Measurements from ENCODE around the gene KIF2A.
"Not testable (repeated sequence)": the region's sequence is repeated elsewhere in the genome, so short reads cannot be mapped to it uniquely, and the experiment has no call there.

KIF2A gene

DNA sequence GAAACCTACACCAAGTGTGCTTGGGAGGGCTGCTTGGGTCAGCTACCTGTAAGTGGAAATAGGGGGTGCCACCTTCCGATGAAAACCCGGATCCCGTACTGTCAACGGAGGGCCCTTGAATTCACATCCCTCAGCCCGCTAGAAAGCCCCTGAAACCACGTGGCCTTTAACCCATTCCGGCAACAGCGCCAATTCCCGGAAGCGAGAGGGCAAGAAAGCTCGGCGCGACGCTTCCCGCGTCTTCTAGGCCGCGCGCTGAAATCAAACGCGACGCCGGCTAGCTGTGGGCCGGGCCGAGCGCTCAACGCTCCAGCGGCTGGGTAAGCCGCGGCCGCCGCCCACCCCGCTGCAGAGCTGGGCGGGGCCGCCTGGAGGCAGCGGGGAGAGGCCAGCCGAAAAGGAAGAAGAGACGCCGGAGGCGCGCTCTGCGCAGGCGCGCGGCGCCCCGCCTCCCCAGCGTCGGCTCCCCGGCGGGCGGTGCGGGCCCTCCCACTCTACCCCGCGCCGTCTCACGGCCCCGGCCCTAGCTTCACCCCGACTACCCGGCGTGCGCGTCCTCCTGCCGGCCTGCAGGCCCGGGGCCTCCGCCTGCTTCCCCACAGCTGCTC is at the start of gene KIF2A:
Gene KIF2A (plus strand): TSS at position 492 of the 608 bp plus-strand sequence. CDS start 267 bp downstream, outside the sequence.
- FAIRE-seq, result no peak

DNA sequence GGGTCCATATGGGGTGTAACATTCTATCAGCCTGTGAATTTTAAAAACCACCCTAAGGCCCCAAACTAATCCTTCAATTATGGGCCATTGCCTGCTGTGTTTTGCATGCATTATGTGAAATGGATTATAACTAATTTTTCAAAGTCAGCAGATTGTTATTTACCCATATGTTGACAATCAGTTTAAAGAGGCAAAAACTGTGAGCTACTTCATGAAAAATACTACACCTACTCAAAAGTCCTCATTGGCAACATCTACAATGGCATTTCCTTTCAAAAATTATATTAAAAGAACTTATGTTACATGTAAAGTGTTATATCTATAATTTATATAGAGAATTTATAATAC is 49.0 kb upstream of the KIF2A start:
- FAIRE-seq, result no peak

DNA sequence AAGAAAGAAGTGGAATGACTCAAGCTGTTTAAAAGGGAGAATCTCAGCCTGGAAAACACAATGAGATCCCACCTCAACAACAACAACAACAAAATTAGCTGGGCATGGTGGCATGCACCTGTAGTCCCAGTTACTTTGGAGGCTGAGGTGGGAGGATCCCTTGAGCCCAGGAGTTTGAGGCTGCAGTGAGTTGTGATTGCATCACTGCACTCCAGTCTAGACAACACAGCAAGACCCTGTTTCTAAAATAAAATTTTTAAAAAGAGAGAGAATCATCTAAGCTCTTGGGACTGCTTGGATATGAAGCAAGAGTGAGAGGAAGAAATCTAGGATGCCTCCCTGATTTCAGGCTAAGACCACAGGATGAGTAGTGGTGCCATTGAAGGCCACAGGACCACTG is 47.4 kb upstream of the KIF2A start:
- FAIRE-seq, result no peak

DNA sequence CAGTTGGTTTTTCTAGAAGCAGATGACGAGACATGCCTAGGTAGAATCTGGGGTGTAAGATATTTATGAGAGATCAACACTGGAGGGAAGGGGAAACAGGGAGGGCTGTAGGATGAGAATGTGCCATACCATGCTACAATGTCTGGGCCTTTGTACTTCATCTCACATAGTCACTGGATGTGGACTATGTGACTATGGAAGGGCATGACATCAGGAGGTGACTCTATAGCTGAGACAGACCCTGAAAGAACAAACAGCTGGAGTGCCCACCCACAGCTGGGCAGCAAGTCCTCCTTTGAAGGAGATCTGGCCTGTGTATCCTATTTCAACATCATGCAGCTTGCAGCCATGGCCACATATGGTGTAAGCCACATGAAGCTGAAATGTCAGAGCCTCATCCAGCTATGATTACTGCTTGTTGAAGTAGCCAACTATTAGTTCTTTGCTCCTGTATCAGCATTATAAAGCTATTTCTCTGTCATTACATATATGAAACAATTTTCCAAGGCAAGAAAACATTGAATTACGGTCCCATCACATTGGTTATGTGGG is 46.2 kb upstream of the KIF2A start:
- FAIRE-seq, result no peak

DNA sequence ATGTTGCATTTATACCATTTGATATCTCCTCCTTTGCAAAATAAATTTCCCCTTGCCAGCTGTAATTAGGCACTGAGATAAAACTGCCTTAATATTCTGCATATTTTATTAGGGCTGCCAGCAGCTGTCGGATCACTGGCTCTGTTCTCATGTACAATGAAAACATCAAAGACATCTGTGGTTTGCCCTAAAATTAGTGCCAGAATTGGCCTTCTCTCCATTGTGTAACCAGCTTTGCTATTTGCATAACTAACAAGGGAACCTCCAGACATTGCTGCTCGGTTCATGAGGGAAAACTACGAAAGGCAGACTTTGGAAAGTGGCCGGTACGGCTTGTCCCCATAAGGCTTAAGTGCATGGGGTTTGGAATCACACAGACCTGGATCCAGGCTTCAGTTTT is 45.5 kb upstream of the KIF2A start:
- no peak for FAIRE-seq

DNA sequence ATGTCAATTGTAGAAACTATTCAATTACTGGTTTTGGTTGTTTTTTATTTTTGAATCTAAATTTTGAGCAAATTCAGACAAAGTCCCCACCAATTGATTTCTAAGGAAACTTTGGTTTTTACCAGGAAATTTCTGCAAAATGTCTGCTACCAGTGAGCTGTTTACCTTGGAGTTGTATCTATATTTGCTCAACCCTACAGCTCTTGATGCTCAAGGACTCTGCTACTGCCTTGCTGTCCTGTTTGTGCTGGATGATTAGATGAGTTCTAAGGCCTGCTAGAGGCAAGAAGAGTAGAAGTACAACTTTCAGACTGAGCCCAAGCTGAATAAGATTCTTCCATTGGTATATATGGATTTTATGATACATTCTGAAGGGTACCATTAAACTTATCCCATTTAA is 42.6 kb upstream of the KIF2A start:
- FAIRE-seq, result no peak

DNA sequence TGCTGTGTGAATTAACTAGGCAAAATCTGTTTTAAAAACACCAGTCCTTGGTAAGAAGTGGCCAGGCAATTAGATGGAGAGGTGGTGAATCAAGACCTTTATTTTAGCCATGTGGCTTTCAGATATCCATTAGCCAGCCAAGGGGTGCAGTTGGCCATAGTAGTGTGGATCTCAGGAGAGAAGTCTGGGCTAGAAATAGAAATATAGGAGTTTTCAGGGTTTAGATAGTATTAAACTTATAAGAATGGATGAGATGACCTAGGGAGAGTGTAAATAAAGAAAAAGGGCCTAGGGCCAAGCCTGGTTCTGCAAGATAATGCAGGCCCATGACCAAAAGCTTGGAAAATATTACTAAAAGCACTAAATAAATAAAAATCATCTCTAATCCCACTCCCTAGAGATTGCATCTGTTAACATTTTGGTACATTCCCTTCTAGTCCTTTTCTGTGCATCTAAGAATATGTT is 40.3 kb upstream of the KIF2A start:
- no peak for FAIRE-seq

DNA sequence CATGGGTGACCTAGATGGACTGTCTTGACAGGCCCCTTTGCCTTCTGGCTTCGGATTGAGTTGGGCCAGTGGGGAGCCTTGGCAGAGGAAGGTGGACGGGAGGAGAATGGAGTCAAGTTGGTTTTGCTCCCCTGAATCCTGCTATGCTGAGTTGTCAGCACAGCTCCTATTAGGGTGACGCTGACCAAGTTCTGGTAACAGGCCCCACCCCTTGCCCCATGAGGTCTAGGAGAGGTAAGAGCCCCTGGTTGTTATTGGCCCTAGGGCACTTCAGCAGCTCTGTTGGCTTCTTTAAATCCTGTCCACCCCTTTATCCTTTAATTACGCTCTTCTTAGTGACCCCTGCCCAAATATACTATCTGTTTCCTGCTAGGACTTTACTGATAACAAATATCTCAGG is 39.4 kb upstream of the KIF2A start:
- FAIRE-seq, result no peak

DNA sequence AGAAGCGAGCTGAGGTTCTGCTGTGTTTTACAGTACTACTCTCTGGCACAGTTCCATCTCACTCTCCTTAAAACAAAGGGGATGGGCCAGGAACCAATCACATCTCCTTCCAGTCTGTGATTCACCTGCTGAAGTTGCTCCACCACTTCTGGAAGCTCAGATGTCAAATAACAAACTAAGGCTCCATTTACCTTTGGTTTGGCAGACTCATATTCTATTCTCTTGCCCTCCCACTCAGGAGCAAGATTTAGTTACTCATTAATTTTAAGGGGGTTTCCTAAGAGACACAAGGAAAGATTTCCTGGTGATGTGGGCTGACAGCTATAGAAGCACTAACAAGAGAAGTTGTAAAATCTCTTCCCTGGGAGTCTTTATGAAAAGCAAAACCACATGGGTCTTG is 37.8 kb upstream of the KIF2A start:
- no peak for FAIRE-seq

DNA sequence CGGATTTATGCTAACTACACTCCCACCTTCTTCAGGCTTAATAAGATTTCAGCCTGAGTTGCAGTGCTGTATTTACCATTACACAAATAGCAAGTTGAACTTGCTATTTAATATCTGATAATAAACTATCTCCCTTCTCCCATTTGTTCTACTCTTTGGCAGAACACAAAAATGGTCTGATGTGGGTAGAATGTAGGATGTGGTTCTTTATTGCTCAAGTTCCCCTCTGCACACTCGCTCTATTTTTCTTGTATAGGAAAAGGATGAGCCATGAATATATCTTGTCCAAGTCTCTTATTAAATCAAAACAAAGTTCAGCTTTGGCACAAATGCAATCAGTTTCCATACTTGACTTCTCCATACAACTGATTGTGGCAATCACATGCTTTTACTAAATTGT is 37.2 kb upstream of the KIF2A start:
- no peak for FAIRE-seq

DNA sequence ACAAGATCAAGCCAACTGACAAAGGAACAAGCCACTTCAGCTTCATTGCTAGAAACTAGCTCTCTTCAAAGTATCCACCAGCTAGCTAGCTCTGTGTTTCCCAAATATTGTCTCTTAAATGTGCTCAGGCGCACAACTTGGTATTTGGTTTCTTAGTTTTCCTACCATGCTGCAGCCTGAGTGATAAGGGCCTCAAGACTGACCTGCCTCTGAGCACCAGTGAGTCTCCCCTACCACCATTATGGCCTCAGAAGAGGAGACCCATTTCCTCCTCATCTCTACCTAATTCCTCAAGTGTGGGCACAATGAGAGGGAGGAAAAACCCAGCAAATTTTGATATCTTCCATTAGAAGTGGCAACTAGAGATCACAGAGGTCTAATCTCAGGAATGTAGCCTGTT is 34.6 kb upstream of the KIF2A start:
- no peak for FAIRE-seq

DNA sequence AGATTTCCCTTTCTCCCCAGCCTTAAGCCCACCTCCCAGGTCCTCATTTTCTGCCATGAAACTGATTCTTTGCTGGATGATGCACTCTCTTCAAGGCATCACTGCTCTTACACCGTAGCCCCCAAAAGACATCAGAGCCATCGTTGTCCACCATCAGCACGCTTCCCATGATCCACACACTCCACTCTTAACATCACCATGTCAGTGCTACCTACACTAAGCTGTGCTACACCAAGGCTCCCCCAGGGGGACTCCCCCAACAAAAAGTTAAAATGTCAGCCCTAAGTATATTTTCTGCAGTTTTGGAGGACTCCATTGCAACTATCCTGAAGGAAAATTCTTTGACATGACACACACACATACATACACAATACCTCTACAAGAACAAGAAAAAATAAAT is 34.1 kb upstream of the KIF2A start:
- FAIRE-seq, result no peak

DNA sequence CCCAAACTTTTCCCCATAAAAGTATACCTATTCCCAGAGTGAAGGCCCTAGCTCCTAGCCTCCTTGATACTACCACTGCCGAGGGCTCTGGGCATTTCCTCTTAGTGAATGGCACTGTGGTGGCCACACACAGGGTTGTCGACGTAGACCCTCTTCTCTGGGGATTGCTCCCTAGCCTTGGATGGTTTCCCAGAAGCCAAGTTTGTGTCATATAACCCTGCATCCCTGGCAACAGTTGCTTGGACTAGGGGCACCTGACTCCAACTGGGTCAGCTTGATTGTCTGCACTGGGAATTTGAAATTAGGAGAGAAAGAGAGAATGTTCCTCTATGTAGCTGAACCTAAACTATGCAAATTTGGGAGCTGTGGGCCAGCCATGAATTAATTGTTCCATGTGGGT is 32.3 kb upstream of the KIF2A start:
- FAIRE-seq, result no peak

DNA sequence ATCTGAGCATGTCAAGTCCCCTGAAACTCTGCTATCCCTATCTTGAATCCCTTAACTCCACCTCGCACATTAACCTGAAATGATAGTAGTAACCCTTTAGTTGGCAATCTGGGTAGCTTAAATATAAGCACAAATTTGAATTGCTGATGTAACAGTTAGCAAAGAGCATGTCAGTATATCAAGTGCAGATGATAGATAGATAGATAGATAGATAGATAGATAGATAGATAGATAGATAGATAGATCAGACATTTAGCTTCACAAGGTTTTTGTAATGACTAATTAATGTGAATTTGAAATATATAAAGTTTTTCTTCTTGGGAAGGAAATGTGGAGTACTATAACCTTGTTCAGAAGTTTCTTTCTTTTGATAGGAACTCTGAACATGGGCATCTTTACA is 30.4 kb upstream of the KIF2A start:
- no peak for FAIRE-seq

DNA sequence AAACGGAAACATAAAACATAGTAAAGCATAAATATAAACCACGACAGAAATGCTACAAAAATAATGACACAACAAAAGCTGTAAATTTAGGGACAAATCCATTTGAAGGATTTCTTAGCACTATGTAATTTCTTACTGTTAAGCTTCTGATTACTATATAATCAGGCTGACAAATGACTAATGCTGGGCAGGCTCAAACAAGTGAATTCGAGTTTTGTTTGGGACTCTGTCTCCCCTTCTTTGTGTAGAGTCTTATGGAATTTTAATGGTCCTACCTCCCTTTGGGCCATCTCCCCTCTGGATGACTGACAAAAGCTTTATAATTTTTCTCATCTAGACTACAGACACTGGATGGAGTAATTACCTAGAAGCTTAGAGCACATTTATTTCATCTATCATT is 24.6 kb upstream of the KIF2A start:
- FAIRE-seq, result no peak

DNA sequence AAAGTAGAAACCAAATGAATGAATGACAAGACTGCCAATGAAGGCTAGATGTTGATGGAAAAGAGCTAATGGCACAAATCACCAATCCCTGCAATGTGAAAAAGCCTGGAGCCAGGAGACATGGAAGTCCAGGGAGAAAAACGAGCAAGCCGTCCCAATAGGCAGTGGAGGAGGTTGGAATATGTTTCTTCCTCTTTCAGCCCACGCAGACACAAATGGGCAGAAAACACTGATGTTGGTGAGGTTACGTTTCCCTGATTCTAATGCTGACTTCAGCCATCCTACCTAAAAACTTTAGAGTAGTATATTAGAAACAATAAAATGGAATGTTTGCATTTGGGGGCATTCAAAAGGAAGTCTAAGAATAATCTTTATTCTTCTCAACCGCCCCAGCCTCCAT is 23.9 kb upstream of the KIF2A start:
- no peak for FAIRE-seq

DNA sequence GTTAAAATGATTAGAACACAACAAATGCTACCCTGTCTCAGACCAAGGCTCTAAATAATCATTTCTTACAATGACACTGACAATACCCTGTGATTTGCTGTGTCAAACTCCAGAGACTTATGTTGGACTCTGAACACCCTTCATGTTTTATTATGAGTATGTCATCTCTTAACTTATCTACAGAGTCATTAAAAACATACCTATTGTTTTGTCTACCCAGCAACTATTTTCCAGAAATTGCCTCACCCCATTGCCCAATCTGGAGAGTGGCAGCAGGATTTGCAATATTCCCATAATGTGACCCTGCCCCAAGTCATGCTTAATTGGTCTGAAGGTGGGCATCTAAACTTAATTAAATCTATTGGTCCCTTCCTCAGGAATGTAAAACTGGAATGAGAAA is 23.0 kb upstream of the KIF2A start:
- FAIRE-seq, result no peak

DNA sequence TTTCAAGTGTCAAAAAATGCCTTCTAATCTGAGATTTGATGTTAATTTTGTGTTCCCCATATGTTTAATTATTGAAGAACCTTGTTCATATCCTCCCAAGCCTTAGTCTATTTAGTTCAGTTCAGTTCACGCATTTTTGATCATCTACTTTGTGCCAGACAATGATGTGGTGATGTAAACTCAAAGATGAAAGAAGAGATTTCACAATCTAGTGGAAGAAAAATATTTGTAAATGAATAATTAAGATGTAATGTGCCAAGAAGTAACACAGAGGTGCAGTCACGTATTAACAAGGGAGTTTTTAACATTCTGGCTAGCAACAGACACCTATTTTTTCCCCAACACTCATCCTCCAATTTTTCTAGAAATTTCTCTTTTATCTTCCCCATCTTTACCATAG is 22.1 kb upstream of the KIF2A start:
- FAIRE-seq, result no peak

DNA sequence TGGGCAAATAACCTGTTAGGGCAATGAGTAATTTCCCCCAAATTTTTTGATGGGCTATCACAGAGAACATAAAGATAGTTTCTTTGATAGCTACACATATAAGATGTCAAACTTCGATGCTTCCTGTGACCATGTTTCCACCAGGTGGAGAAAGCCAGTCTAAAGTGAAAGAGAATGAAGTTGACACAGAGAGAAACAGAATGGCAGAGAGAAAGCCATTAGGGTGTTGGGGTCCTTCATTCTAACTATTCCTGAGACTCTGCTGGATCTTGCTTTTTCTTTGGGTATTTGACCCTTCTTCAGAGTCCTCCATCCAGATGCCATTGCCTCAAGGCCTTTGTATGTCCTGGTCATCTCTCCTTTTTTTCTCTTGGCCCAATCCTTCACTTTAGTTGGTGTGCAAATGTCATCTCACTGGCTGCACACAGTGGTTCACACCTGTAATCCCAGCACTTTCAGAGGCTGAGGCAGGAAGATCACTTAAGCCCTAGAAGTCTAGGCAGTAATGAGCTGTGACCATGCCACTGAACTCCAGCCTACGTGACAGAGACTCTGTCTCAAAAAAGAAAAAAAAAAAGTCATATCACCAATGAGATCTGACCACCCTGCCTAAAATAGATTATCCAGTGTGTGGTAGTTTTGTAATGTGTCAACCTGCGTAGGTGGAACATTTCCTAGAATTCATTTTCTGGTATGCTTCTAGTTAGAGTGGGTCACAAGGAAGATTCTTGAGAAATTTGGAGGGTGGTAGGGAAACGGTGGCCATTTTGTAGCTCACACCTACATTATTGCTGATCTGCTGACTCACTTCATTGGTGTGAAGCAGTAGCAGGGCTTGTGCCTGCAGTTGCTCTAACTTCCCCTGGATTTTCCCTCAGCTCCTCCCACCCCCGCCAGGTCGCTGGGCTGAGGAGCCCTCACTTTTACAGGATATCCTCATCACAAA is 20.8 kb upstream of the KIF2A start:
- FAIRE-seq, result no peak

DNA sequence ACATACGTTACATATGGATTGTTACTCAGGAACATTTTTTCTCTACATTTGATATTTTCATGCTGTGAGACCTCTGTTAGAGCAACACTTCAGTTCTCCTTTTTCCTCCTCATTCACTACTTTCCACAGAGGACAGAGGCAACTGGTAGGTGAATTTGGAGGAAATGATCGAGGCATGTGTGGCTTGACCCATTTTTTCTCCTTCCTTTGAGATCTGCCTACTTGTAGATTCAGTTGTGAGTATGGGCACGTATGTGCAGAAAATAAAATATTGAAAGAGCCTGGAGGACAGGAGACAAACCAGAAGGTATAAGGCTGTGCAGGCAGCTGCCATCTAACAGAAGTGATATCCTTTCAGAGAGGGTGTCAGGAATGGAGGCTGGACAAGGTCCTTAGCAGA is 19.2 kb upstream of the KIF2A start:
- no peak for FAIRE-seq

DNA sequence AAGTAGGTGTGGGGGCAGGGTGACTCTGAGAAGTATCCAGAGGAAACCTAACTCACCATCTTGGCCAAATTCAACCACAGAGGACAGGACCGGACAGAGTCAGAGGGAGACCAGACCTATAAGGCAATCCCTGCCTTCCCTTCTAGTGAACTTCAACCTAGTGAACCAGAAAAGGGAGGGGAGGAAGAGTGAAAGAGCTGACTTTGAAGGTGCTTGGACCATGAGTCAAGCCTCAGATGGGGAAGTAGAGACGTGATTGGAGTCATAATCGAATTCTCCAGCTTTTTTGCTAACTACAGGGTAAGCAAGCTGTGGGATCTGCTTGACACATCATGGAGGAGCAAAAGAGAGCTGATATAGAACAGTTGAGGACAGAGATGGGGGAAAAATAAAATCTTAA is 18.8 kb upstream of the KIF2A start:
- no peak for FAIRE-seq

DNA sequence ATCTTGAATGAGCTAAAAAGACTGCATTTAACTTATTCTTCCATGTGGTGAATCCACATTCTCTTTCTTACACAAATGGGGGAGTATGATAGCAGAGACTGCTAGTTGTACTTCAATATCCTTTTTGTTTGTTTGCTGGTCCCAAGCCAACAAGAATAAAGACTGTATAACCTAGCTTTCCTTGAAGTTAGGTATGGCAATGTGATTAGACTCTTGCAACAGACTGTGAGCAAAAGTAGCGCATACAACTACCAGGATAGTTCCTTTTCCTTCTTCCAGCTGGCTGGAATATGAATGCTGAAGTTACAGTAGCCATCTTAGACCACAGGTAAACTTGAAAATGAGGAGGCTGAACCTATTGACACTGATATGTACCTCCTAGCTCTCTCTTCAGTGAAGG is 17.9 kb upstream of the KIF2A start:
- FAIRE-seq, result no peak

DNA sequence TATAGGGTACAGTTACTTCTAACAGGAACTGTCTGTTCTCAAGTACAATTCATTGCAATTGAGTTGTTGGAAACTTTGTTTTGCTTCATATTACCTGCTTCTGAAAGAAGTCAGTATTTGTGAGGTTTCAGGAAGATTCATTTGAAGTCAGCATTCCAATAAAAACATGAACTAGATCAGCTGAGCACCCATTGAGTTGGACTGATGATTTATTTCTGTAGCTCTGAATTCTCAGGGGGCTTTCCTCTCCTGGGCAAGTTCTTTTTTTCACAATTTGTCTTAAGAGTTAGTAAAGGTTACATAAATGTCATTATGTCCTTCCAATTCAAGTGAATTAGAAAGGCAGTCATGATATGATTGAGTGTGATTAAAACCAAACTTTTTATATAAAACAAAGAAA is 16.2 kb upstream of the KIF2A start:
- no peak for FAIRE-seq

DNA sequence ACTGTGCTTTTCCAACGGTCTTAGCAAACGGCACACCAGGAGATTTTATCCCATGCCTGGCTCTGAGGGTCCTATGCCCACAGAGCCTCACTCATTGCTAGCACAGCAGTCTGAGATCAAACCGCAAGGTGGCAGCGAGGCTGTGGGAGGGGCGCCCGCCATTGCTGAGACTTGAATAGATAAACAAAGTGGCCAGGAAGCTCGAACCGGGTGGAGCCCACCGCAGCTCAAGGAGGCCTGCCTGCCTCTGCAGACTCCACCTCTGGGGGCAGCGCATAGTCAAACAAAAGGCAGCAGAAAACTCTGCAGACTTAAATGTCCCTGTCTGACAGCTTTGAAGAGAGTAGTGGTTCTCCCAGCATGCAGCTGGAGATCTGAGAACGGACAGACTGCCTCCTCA is 14.2 kb upstream of the KIF2A start:
- FAIRE-seq, result not testable (repeated sequence)
